Measurements from ENCODE around the gene TICAM1.
"Not testable (repeated sequence)": the region's sequence is repeated elsewhere in the genome, so short reads cannot be mapped to it uniquely, and the experiment has no call there.

TICAM1 gene

GRCh38 chr19:4831304-4831978 lies at the start of gene TICAM1:
TICAM1 (minus strand) TSS chr19:4831712; CDS start chr19:4818377, 13,335 bp downstream.
- peak; percentile 84 for DNase-seq

GRCh38 chr19:4879041-4879440 lies 47.5 kb upstream of the TICAM1 start:
- no peak for DNase-seq

- no peak for DNase-seq
Measured at GRCh38 chr19:4878491-4878968, 47.0 kb upstream of the TICAM1 start.

GRCh38 chr19:4877753-4878490 lies 46.4 kb upstream of the TICAM1 start:
- DNase-seq: no peak

GRCh38 chr19:4873930-4874329 lies 42.4 kb upstream of the TICAM1 start:
- DNase-seq: no peak

- no peak for DNase-seq
Measured at GRCh38 chr19:4871711-4872110, 40.2 kb upstream of the TICAM1 start.

GRCh38 chr19:4870025-4870700 lies 38.7 kb upstream of the TICAM1 start:
- DNase-seq: peak; percentile 97

- no peak for DNase-seq
Measured at GRCh38 chr19:4868286-4868834, 36.8 kb upstream of the TICAM1 start.

GRCh38 chr19:4867534-4868285 lies 36.2 kb upstream of the TICAM1 start, which contains the start of gene PLIN3:
PLIN3 (minus strand) TSS chr19:4867667; CDS start chr19:4861394, 6,273 bp downstream.
- DNase-seq: peak; percentile 99

- DNase-seq: peak; percentile 79
Measured at GRCh38 chr19:4866595-4867424, 35.3 kb upstream of the TICAM1 start.

GRCh38 chr19:4861147-4861546 lies 29.6 kb upstream of the TICAM1 start:
- no peak for DNase-seq

GRCh38 chr19:4859697-4860096 lies 28.2 kb upstream of the TICAM1 start:
- no peak for DNase-seq

- DNase-seq: not testable (repeated sequence)
Measured at GRCh38 chr19:4856468-4856867, 25.0 kb upstream of the TICAM1 start.

- not testable (repeated sequence) for DNase-seq
Measured at GRCh38 chr19:4853506-4853905, 22.0 kb upstream of the TICAM1 start.

GRCh38 chr19:4852484-4852883 lies 21.0 kb upstream of the TICAM1 start:
- no peak for DNase-seq

GRCh38 chr19:4851551-4852290 lies 20.2 kb upstream of the TICAM1 start:
- peak; percentile 75 for DNase-seq

GRCh38 chr19:4849019-4849418 lies 17.5 kb upstream of the TICAM1 start:
- DNase-seq: no peak

- DNase-seq: no peak
Measured at GRCh38 chr19:4847190-4847973, 15.9 kb upstream of the TICAM1 start.

GRCh38 chr19:4845975-4846374 lies 14.5 kb upstream of the TICAM1 start:
- DNase-seq: not testable (repeated sequence)
